Ascending aorta (tissue), 2 donors: ENCODE data around the gene EFTUD2. TPM values are rescaled to one million over a fixed set of nuclear protein-coding genes. Genes with fewer than 3 reads are reported as not detected.

Experiments used
- DNase-seq, 2 donors: peaks; one replicate each; pipeline ENCODE4 v3.0.0-alpha.2; 2019; ENCODE audit warnings: low spot score in 2 of 2
- H3K27ac ChIP-seq, 2 donors: fragments of 200-600 bp; sonication (generic); one replicate each; pipeline ENCODE4 v1.5.1; 2016 to 2017; ENCODE audit warnings: mild to moderate bottlenecking in 1 of 2
- H3K27me3 ChIP-seq: fragments of 200-600 bp; sonication (generic); one replicate; pipeline ENCODE4 v1.5.1; 2017
- H3K36me3 ChIP-seq, 2 donors: fragments of 200-600 bp; sonication (generic); one replicate each; pipeline ENCODE4 v1.5.1; 2016
- H3K4me1 ChIP-seq, 2 donors: fragments of 200-600 bp; sonication (generic); one replicate each; pipeline ENCODE4 v1.5.1; 2016 to 2017; ENCODE audit warnings: mild to moderate bottlenecking in 1 of 2
- H3K4me3 ChIP-seq, 2 donors: fragments of 200-600 bp; sonication (generic); one replicate each; pipeline ENCODE4 v1.5.1; 2016 to 2017; ENCODE audit warnings: mild to moderate bottlenecking in 1 of 2
- H3K9me3 ChIP-seq, 2 donors: fragments of 200-600 bp; sonication (generic); one replicate each; pipeline ENCODE4 v1.5.1; 2016
- CTCF ChIP-seq, 3 experiments: fragments of 200-600 bp in 2 of 3; fragments of 450-650 bp in 1 of 3; sonication (generic) in 2 of 3; IDR thresholded peaks; one replicate each; pipeline ENCODE4 v1.5.1; 2016 to 2019; ENCODE audit warnings: antibody characterized with exemption in 3 of 3, mild to moderate bottlenecking in 1 of 3, moderate library complexity in 1 of 3
- intact Hi-C: fragments of 100-400 bp; cut with DNase I; formaldehyde crosslinking; loops from one replicate; pipeline ENCODE4 v1.15.1; 2023
- total RNA-seq: library from RNA; depleted of rRNA; stranded (reverse); fragments of >200 nt; gene quantifications from one replicate; pipeline ENCODE4 v1.1.0, GENCODE V29; 2016

Gene EFTUD2
- total RNA-seq, 1 donor from 2014 or later, result 126 TPM

- TF ChIP-seq CTCF (IDR thresholded peaks at IDR 0.05), result no peak
- Histone ChIP-seq H3K27me3 (no peaks in the 10 kb centered on the region), H3K4me3 (peak overlapping the region; percentile 75 to 76), H3K36me3 (peaks cover 6 to 10% of the 10 kb centered on the region in 2 donors), H3K9me3 (no peaks in the 10 kb centered on the region), H3K4me1 (peaks cover 0 to 15% of the 10 kb centered on the region in 2 donors), H3K27ac (peak overlapping the region in 1 of 2 donors; percentile 96)
- intact Hi-C loops, result loop anchor here (1.0 kb wide), 1 partner anchor 123 kb away; no protein-coding TSS in a partner anchor
- DNase-seq, result no peak
These were observed 524 bp downstream of the EFTUD2 start for GRCh38 chr17:44898768-44899073.

GRCh38 chr17:44894642-44895041, 4.6 kb downstream of the EFTUD2 start:
- Histone ChIP-seq H3K4me3 (no peak overlapping the region), H3K4me1 (peaks cover 0 to 11% of the 10 kb centered on the region in 2 donors), H3K9me3 (no peaks in the 10 kb centered on the region), H3K27ac (no peak overlapping the region), H3K27me3 (no peaks in the 10 kb centered on the region), H3K36me3 (peaks cover 22 to 28% of the 10 kb centered on the region in 2 donors)
- no peak for DNase-seq
- no peak for TF ChIP-seq CTCF (IDR thresholded peaks at IDR 0.05)
- intact Hi-C loops, result no loop called here

- H3K4me3 ChIP-seq, result no peak overlapping the region
- intact Hi-C loops, result no loop called here
- peaks cover 22 to 28% of the 10 kb centered on the region in 2 donors for H3K36me3 ChIP-seq
These were observed 7.0 kb downstream of the EFTUD2 start for GRCh38 chr17:44892250-44892649.

GRCh38 chr17:44889003-44889402, 10.2 kb downstream of the EFTUD2 start:
- Histone ChIP-seq H3K4me3 (no peak overlapping the region), H3K36me3 (peaks cover 44 to 50% of the 10 kb centered on the region in 2 donors), H3K4me1 (no peaks in the 10 kb centered on the region), H3K27ac (no peak overlapping the region), H3K27me3 (no peaks in the 10 kb centered on the region), H3K9me3 (no peaks in the 10 kb centered on the region)
- DNase-seq, result no peak
- TF ChIP-seq CTCF (IDR thresholded peaks at IDR 0.05), result no peak
- intact Hi-C loops, result no loop called here

More at GRCh38 chr17:44892250-44892649, 7.0 kb downstream of the EFTUD2 start:
- Histone ChIP-seq H3K4me1 (no peaks in the 10 kb centered on the region), H3K27ac (no peak overlapping the region), H3K27me3 (no peaks in the 10 kb centered on the region), H3K9me3 (no peaks in the 10 kb centered on the region)
- DNase-seq, result no peak
- no peak for TF ChIP-seq CTCF (IDR thresholded peaks at IDR 0.05)

GRCh38 chr17:44887971-44888954, 11.0 kb downstream of the EFTUD2 start:
- H3K9me3 ChIP-seq, result no peaks in the 10 kb centered on the region
- no peaks in the 10 kb centered on the region for H3K27me3 ChIP-seq
- no peak overlapping the region for H3K4me3 ChIP-seq
- no peak overlapping the region for H3K27ac ChIP-seq
- no peak for DNase-seq
- H3K4me1 ChIP-seq, result no peaks in the 10 kb centered on the region
- intact Hi-C loops, result no loop called here
- TF ChIP-seq CTCF (IDR thresholded peaks at IDR 0.05), result no peak
- peaks cover 44 to 50% of the 10 kb centered on the region in 2 donors for H3K36me3 ChIP-seq
